DND-41 (cell line): Measurements from ENCODE around the gene PRR14L.

Experiments
- EZH2 ChIP-seq: IDR thresholded peaks from 3 replicates; pipeline ENCODE4 v1.6.1; 2012; ENCODE audit warnings: borderline replicate concordance, low read depth, mild to moderate bottlenecking, moderate library complexity, low read length, inconsistent platforms; ENCODE audit not compliant: severe bottlenecking
- TF ChIP-seq, protein P1 (sequence below): IDR thresholded peaks from 2 replicates; pipeline ENCODE4 v1.5.1; 2012; ENCODE audit warnings: borderline replicate concordance, low read length, moderate library complexity, mild to moderate bottlenecking; ENCODE audit not compliant: poor library complexity, severe bottlenecking; ENCODE audit errors: extremely low read depth

DNA sequence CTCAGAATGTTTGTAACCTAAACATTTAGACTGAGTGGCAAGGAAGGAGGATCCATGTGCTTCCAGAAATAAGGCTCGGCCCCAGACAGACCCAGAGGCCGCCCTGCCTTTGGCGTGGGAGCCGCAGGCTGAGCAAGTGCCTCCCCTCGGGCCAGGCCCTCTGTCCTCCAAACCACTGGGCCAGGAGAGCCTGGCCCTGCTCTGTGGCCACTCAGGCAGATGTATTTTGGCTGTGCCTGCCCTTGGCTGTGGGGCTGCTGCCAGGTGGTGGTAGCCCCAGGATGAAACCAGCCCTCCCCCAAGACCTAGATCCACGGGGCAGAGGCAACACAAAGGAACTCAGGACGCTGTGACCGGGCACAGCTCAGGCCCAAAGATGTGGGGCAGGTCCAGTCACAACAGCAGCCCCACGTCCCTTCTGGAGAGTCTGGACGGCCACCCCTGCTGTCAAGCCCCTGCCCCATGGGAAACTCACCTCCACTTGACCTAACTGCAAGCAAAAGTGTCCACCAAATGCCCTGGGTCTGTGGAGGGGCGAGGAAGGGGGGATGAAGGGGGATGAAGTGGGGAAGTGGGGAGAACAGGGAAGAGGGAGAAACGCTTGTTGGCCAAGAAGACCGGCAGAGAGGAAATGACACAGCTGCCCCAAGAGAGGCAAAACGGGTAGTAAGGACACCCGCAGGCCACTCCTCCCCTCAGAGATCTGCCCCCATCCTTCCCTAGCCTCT lies 111.9 kb downstream of the PRR14L start:
- TF ChIP-seq, protein P1, sequence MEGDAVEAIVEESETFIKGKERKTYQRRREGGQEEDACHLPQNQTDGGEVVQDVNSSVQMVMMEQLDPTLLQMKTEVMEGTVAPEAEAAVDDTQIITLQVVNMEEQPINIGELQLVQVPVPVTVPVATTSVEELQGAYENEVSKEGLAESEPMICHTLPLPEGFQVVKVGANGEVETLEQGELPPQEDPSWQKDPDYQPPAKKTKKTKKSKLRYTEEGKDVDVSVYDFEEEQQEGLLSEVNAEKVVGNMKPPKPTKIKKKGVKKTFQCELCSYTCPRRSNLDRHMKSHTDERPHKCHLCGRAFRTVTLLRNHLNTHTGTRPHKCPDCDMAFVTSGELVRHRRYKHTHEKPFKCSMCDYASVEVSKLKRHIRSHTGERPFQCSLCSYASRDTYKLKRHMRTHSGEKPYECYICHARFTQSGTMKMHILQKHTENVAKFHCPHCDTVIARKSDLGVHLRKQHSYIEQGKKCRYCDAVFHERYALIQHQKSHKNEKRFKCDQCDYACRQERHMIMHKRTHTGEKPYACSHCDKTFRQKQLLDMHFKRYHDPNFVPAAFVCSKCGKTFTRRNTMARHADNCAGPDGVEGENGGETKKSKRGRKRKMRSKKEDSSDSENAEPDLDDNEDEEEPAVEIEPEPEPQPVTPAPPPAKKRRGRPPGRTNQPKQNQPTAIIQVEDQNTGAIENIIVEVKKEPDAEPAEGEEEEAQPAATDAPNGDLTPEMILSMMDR: no peak
- TF ChIP-seq EZH2: no peak
